WTC11 (cell line): ENCODE data around the gene DUSP1. TPM values are rescaled to one million over a fixed set of nuclear protein-coding genes. Genes with fewer than 3 reads are reported as not detected.
A peak's percentile ranks its signal among the peaks of the same experiment; 100 is the strongest.

Experiments used
- ATAC-seq: fragments of 200-7000 bp; cut with Tn5 transposase; 2 replicates; pipeline ENCODE4 v1.10.0; 2021; ENCODE audit warnings: mild to moderate bottlenecking, moderate library complexity
- CTCF ChIA-PET: fragments of 300-600 bp; sonication (Branson Sonifier 250); formaldehyde crosslinking; loops from one replicate; lab custom pipeline; 2021; ENCODE audit warnings: antibody characterized with exemption; lab: Charles Lee
- POLR2A ChIA-PET: fragments of 350-600 bp; sonication (Branson Sonifier 250); formaldehyde crosslinking; loops from one replicate; lab custom pipeline; 2021; ENCODE audit warnings: antibody characterized with exemption; lab: Charles Lee
- DNase-seq: peaks from one replicate; pipeline ENCODE4 v3.0.0; 2021; ENCODE audit warnings: low spot score
- H3K27ac Mint-ChIP-seq: 2 replicates; pipeline ENCODE4 v1.8.0; 2021; ENCODE audit warnings: mixed read lengths
- H3K27me3 Mint-ChIP-seq: 2 replicates; pipeline ENCODE4 v1.8.0; 2021; ENCODE audit warnings: low read depth, mild to moderate bottlenecking, moderate library complexity, mixed read lengths
- H3K36me3 Mint-ChIP-seq: 2 replicates; pipeline ENCODE4 v1.8.0; 2021; ENCODE audit warnings: mixed read lengths
- H3K4me1 Mint-ChIP-seq: 2 replicates; pipeline ENCODE4 v1.8.0; 2022; ENCODE audit warnings: mixed read lengths
- H3K4me3 Mint-ChIP-seq: 2 replicates; pipeline ENCODE4 v1.8.0; 2021; ENCODE audit warnings: mild to moderate bottlenecking, moderate library complexity, mixed read lengths
- H3K9me3 Mint-ChIP-seq: 2 replicates; pipeline ENCODE4 v1.8.0; 2021; ENCODE audit warnings: mixed read lengths
- ARID4B ChIP-seq: sonication (generic); formaldehyde crosslinking; IDR thresholded peaks from 2 replicates; pipeline ENCODE4 v1.8.0; 2023; ENCODE audit warnings: missing genetic modification reagents, mild to moderate bottlenecking, borderline replicate concordance
- CTCF ChIP-seq: fragments of 200-600 bp; IDR thresholded peaks from 2 replicates; pipeline ENCODE4 v1.8.0; 2022; ENCODE audit warnings: antibody characterized with exemption
- FOXK1 ChIP-seq: sonication (generic); formaldehyde crosslinking; IDR thresholded peaks from 2 replicates; pipeline ENCODE4 v1.8.0; 2022; ENCODE audit warnings: mild to moderate bottlenecking, moderate library complexity, missing genetic modification reagents
- GABPB1 ChIP-seq: sonication (generic); formaldehyde crosslinking; IDR thresholded peaks from 2 replicates; pipeline ENCODE4 v1.8.1; 2023; ENCODE audit warnings: mild to moderate bottlenecking, missing genetic modification reagents
- PRDM15 ChIP-seq: sonication (generic); formaldehyde crosslinking; IDR thresholded peaks from 2 replicates; pipeline ENCODE4 v1.8.0; 2022; ENCODE audit warnings: missing genetic modification reagents
- SOX15 ChIP-seq: fragments of 250-450 bp; sonication (Bioruptor Pico); IDR thresholded peaks from 2 replicates; pipeline ENCODE4 v1.9.0; 2021; ENCODE audit warnings: mild to moderate bottlenecking
- SP1 ChIP-seq: sonication (generic); formaldehyde crosslinking; conservative IDR thresholded peaks from 2 replicates; pipeline ENCODE4 v1.8.1; 2022; ENCODE audit warnings: missing genetic modification reagents
- ZBTB21 ChIP-seq: sonication (generic); formaldehyde crosslinking; IDR thresholded peaks from 2 replicates; pipeline ENCODE4 v1.8.1; 2023; ENCODE audit warnings: mild to moderate bottlenecking, missing genetic modification reagents, borderline replicate concordance
- ZNF317 ChIP-seq: sonication (generic); formaldehyde crosslinking; IDR thresholded peaks from 2 replicates; pipeline ENCODE4 v1.8.1; 2023; ENCODE audit warnings: low read depth, mild to moderate bottlenecking, moderate library complexity, missing genetic modification reagents, borderline replicate concordance
- ZNF512 ChIP-seq: sonication (generic); formaldehyde crosslinking; IDR thresholded peaks from 2 replicates; pipeline ENCODE4 v1.8.1; 2022; ENCODE audit warnings: missing genetic modification reagents, borderline replicate concordance
- total RNA-seq: library from RNA; stranded (reverse); gene quantifications from 3 replicates; pipeline ENCODE4 v1.2.3, GENCODE V29; 2021

The DUSP1 gene
- total RNA-seq, 1 experiment from 2014 or later = 9.5 TPM

GRCh38 chr5:172772112-172772906, 1.3 kb upstream of the DUSP1 start:
- peaks cover 17% of the 10 kb centered on the region for H3K4me1 Mint-ChIP-seq
- H3K27me3 Mint-ChIP-seq = peaks cover 39% of the 10 kb centered on the region
- H3K27ac Mint-ChIP-seq = no peak overlapping the region
- H3K36me3 Mint-ChIP-seq = peaks cover 13% of the 10 kb centered on the region
- ATAC-seq (peak; percentile 62), DNase-seq (peak; percentile 80)
- POLR2A ChIA-PET = interaction anchor here (1.0 to 2.9 kb wide), 7 partner anchors 26 to 101 kb away, joined by 3 to 11 read pairs (median 4); no protein-coding TSS in a partner anchor
- peak overlapping the region; percentile 81 for H3K4me3 Mint-ChIP-seq
- CTCF ChIA-PET = interaction anchor here (0.6 to 5.2 kb wide), 46 partner anchors 8 to 347 kb away, joined by 3 to 72 read pairs (median 6); partner anchors contain the start of genes ATP6V0E1, ERGIC1 and RPL26L1
- TF ChIP-seq SP1 (CRISPR knock-in tag) (0 out of 2 replicates have a peak, but pooled peaks have one; percentile 24), ZBTB21 (CRISPR knock-in tag) (no peak), ARID4B (CRISPR knock-in tag) (no peak), SOX15 (CRISPR knock-in tag) (no peak), ZNF317 (CRISPR knock-in tag) (no peak), CTCF (peak; percentile 86), PRDM15 (CRISPR knock-in tag) (peak; percentile 54), FOXK1 (CRISPR knock-in tag) (peak; percentile 38; the same call in 1 of the 2 replicates), GABPB1 (peak; percentile 85), ZNF512 (CRISPR knock-in tag) (0 out of 2 replicates have a peak, but pooled peaks have one; percentile 19)
- no peaks in the 10 kb centered on the region for H3K9me3 Mint-ChIP-seq
